Measurements from ENCODE around the gene KCNQ1.

Gene KCNQ1

DNA sequence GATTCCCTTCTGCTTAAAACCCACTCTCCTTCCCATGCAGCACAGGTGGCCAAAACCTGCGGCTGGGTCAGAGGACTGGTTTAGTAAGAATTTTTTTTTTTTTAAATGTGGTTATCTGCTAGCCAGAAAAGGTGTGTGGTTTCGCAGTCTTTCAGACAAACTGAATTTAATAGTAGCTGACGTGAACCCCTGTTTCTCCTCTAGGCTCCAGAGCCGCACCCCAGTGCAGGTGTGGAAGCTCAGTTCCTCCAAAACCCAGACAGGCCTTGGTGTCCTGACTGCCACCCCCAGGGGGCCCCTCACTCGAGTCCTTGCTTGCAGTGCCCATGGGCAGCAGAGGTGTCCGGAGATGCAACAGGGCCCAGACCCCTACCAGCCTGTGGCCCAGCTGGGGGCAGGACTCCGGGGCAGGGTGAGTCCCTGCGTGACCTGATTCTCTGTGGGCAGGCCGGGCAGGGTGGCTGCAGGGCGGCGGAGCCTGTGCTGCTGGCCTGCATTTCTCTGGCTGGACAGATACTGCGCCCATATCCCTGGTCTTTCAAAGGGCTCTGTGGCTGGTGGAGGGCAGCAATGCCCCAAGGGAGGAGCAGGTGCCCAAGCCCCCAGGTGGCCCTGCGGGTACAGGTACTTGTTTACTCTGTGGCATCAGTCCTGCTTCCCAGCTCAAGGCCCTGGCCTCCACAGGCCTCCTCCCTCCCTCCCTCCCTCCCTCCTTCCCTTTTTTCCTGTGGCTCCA is 15.2 kb downstream of the KCNQ1 start:
- Histone ChIP-seq H3K4me1 (no peaks in the 10 kb centered on the region), H3K4me3 (ENCODE audit: low read depth, low read length) (no peak overlapping the region), H3K36me3 (no peaks in the 10 kb centered on the region), H3K9me3 (no peaks in the 10 kb centered on the region), H3K27me3 (no peaks in the 10 kb centered on the region)
- DNase-seq, result no peak
- TF ChIP-seq, protein P1, sequence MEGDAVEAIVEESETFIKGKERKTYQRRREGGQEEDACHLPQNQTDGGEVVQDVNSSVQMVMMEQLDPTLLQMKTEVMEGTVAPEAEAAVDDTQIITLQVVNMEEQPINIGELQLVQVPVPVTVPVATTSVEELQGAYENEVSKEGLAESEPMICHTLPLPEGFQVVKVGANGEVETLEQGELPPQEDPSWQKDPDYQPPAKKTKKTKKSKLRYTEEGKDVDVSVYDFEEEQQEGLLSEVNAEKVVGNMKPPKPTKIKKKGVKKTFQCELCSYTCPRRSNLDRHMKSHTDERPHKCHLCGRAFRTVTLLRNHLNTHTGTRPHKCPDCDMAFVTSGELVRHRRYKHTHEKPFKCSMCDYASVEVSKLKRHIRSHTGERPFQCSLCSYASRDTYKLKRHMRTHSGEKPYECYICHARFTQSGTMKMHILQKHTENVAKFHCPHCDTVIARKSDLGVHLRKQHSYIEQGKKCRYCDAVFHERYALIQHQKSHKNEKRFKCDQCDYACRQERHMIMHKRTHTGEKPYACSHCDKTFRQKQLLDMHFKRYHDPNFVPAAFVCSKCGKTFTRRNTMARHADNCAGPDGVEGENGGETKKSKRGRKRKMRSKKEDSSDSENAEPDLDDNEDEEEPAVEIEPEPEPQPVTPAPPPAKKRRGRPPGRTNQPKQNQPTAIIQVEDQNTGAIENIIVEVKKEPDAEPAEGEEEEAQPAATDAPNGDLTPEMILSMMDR (IDR thresholded peaks at IDR 0.05; ENCODE audit: low read depth, low read length), result no peak

- H3K4me1 ChIP-seq, result no peaks in the 10 kb centered on the region
- no peak overlapping the region for H3K4me3 ChIP-seq (ENCODE audit: low read depth, low read length)
- no peaks in the 10 kb centered on the region for H3K27me3 ChIP-seq
- H3K9me3 ChIP-seq, result no peaks in the 10 kb centered on the region
- no peak for DNase-seq
- H3K36me3 ChIP-seq, result no peaks in the 10 kb centered on the region
- TF ChIP-seq, protein P1 (IDR thresholded peaks at IDR 0.05; ENCODE audit: low read depth, low read length), result no peak
Observed at GRCh38 chr11:2460540-2461252, 15.9 kb downstream of the KCNQ1 start.

- Histone ChIP-seq H3K36me3 (no peaks in the 10 kb centered on the region), H3K9me3 (no peaks in the 10 kb centered on the region), H3K4me1 (no peaks in the 10 kb centered on the region), H3K27me3 (no peaks in the 10 kb centered on the region), H3K4me3 (ENCODE audit: low read depth, low read length) (no peak overlapping the region)
- peak; percentile 33 for DNase-seq
- TF ChIP-seq, protein P1 (IDR thresholded peaks at IDR 0.05; ENCODE audit: low read depth, low read length), result no peak
Observed at GRCh38 chr11:2461253-2461955, 16.6 kb downstream of the KCNQ1 start.

DNA sequence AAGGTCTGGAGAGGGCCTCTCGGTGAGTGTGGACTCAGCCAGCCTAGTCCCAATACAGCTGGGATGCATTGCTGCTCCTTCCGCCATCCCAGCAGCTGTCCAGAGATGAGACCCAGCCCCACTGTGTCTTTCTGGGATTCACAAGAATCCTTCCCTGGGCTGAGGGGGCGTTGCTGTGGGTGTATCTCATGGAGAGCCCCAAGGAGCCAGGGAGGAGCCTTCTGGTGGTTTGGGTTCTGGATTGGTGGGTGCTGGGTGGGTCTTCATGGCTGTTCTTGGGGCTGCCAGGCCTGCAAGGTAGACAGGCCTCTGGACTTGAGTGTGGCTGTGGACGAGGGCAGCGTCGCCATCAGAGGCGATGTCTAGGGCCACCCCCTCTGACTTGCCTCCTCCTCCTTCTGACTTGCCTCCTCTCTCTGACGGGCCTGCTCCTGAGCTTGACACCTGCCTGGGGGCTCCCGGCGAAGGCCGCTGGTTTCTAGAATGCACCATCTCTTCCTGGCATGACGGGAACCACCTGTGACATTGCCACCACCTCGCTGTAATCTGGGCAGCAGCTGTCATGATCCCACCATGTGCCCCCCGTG is 17.2 kb downstream of the KCNQ1 start:
- no peak for DNase-seq

GRCh38 chr11:2462543-2462985 is 17.8 kb downstream of the KCNQ1 start:
- no peaks in the 10 kb centered on the region for H3K4me1 ChIP-seq
- no peaks in the 10 kb centered on the region for H3K36me3 ChIP-seq
- no peak for DNase-seq
- H3K9me3 ChIP-seq, result no peaks in the 10 kb centered on the region
- no peak overlapping the region for H3K4me3 ChIP-seq (ENCODE audit: low read depth, low read length)
- TF ChIP-seq, protein P1 (IDR thresholded peaks at IDR 0.05; ENCODE audit: low read depth, low read length), result no peak
- no peaks in the 10 kb centered on the region for H3K27me3 ChIP-seq

More for the DNA sequence above, 17.2 kb downstream of the KCNQ1 start:
- Histone ChIP-seq H3K4me1 (no peaks in the 10 kb centered on the region), H3K9me3 (no peaks in the 10 kb centered on the region), H3K27me3 (no peaks in the 10 kb centered on the region), H3K36me3 (no peaks in the 10 kb centered on the region), H3K4me3 (ENCODE audit: low read depth, low read length) (no peak overlapping the region)
- TF ChIP-seq, protein P1 (IDR thresholded peaks at IDR 0.05; ENCODE audit: low read depth, low read length), result no peak

All from BE2C (cell line).